Esophagus (tissue), 2 donors: ENCODE data around the gene WASL. TPM values are rescaled to one million over a fixed set of nuclear protein-coding genes. Genes with fewer than 3 reads are reported as not detected.
"Not testable (repeated sequence)": the region's sequence is repeated elsewhere in the genome, so short reads cannot be mapped to it uniquely, and the experiment has no call there.

Experiments used
- H3K27ac ChIP-seq, 2 donors: one replicate each; pipeline ENCODE4 v1.5.1; 2013; ENCODE audit warnings: low read depth in 2 of 2, mild to moderate bottlenecking in 2 of 2, inconsistent platforms in 1 of 2, low read length in 1 of 2, moderate library complexity in 1 of 2
- H3K27me3 ChIP-seq, 2 donors: one replicate each; pipeline ENCODE4 v1.6.1; 2013; ENCODE audit warnings: low read length in 2 of 2, control low read depth in 1 of 2, mild to moderate bottlenecking in 1 of 2; ENCODE audit not compliant: insufficient read depth in 2 of 2, control insufficient read depth in 1 of 2
- H3K36me3 ChIP-seq, 2 donors: one replicate each; pipeline ENCODE4 v1.6.1; 2013; ENCODE audit warnings: low read length in 1 of 2; ENCODE audit not compliant: control insufficient read depth in 2 of 2, insufficient read depth in 2 of 2
- H3K4me1 ChIP-seq, 2 donors: one replicate each; pipeline ENCODE4 v1.6.1; 2013; ENCODE audit warnings: low read length in 1 of 2; ENCODE audit not compliant: control insufficient read depth in 2 of 2, insufficient read depth in 2 of 2
- H3K4me3 ChIP-seq, 2 donors: one replicate each; pipeline ENCODE4 v1.5.1; 2013; ENCODE audit warnings: low read length in 2 of 2, mild to moderate bottlenecking in 2 of 2, low read depth in 1 of 2, moderate library complexity in 1 of 2
- H3K9me3 ChIP-seq, 2 donors: one replicate each; pipeline ENCODE4 v1.6.1; 2013; ENCODE audit warnings: mild to moderate bottlenecking in 2 of 2, low read depth in 1 of 2, low read length in 1 of 2, moderate library complexity in 1 of 2; ENCODE audit not compliant: control insufficient read depth in 2 of 2, insufficient read depth in 1 of 2
- WGBS, 2 donors: extraction: QIAGEN DNeasy Blood & Tissue Kit; methylation state at CpG; one replicate each; pipeline ENCODE4 v1.1.7; 2013; 5-methylcytosine and 5-hydroxymethylcytosine counted together
- polyA plus RNA-seq, 2 donors: library from polyadenylated mRNA; stranded (reverse); fragments of 200-250 nt; gene quantifications; one replicate each; pipeline ENCODE4 v1.2.3, GENCODE V29; 2013
- donor health status: healthy with polysubstance abuse.
- donor health status: Bipolar disorder and iron deficiency.

Gene WASL
- polyA plus RNA-seq, result 10 to 100 TPM; 13.7 to 20.7 TPM

GRCh38 chr7:123748734-123749536 is at the start of gene WASL:
TSS of gene WASL (minus strand) at chr7:123749003. CDS start at chr7:123748734, 269 bp downstream.
- Histone ChIP-seq H3K36me3 (no peaks in the 10 kb centered on the region), H3K27ac (peak within 1 kb of the TSS; percentile 99 to 100), H3K4me3 (peak within 1 kb of the TSS; percentile 89 to 95), H3K4me1 (no peaks in the 10 kb centered on the region), H3K9me3 (no peaks in the 10 kb centered on the region), H3K27me3 (no peaks in the 10 kb centered on the region)
- WGBS, 2 donors, result 0 to 1% methylated on average over 84 to 93 of the region's 93 CpGs

- Histone ChIP-seq H3K9me3 (no peaks in the 10 kb centered on the region), H3K27me3 (no peaks in the 10 kb centered on the region), H3K4me1 (no peaks in the 10 kb centered on the region), H3K27ac (no peak overlapping the region), H3K36me3 (no peaks in the 10 kb centered on the region), H3K4me3 (peak overlapping the region in 1 of 2 donors; percentile 31)
- WGBS, 2 donors, result 42 to 46% methylated on average over 2 of the region's 2 CpGs
Observed at GRCh38 chr7:123797673-123798531, 49.1 kb upstream of the WASL start.

GRCh38 chr7:123796568-123796967 is 47.8 kb upstream of the WASL start:
- Histone ChIP-seq H3K27ac (no peak overlapping the region), H3K4me3 (no peak overlapping the region), H3K36me3 (no peaks in the 10 kb centered on the region), H3K4me1 (no peaks in the 10 kb centered on the region), H3K27me3 (no peaks in the 10 kb centered on the region), H3K9me3 (peaks cover 0 to 2% of the 10 kb centered on the region in 2 donors)
- WGBS, 2 donors, result 82 to 86% methylated on average over 1 of the region's 1 CpG

GRCh38 chr7:123795917-123796316 is 47.1 kb upstream of the WASL start:
- H3K27me3 ChIP-seq, result no peaks in the 10 kb centered on the region
- no peaks in the 10 kb centered on the region for H3K36me3 ChIP-seq
- H3K9me3 ChIP-seq, result peaks cover 0 to 2% of the 10 kb centered on the region in 2 donors
- WGBS, 2 donors, result 57 to 83% methylated on average over 1 of the region's 1 CpG
- H3K4me1 ChIP-seq, result no peaks in the 10 kb centered on the region
- no peak overlapping the region for H3K4me3 ChIP-seq
- no peak overlapping the region for H3K27ac ChIP-seq

- H3K27me3 ChIP-seq, H3K9me3 ChIP-seq, H3K4me3 ChIP-seq, H3K27ac ChIP-seq, H3K36me3 ChIP-seq, H3K4me1 ChIP-seq: not testable (repeated sequence)
- 93 to 100% methylated on average over 1 of the region's 1 CpG for WGBS, 2 donors
Observed at GRCh38 chr7:123795116-123795515, 46.3 kb upstream of the WASL start.

- no peak overlapping the region for H3K4me3 ChIP-seq
- no peaks in the 10 kb centered on the region for H3K4me1 ChIP-seq
- no peaks in the 10 kb centered on the region for H3K36me3 ChIP-seq
- H3K9me3 ChIP-seq, result peaks cover 0 to 2% of the 10 kb centered on the region in 2 donors
- no peaks in the 10 kb centered on the region for H3K27me3 ChIP-seq
- no peak overlapping the region for H3K27ac ChIP-seq
- 30 to 38% methylated on average over 1 of the region's 1 CpG for WGBS, 2 donors
Observed at GRCh38 chr7:123792547-123792946, 43.7 kb upstream of the WASL start.

- Histone ChIP-seq H3K9me3 (peaks cover 0 to 2% of the 10 kb centered on the region in 2 donors), H3K36me3 (no peaks in the 10 kb centered on the region), H3K27ac (no peak overlapping the region), H3K4me3 (no peak overlapping the region), H3K27me3 (no peaks in the 10 kb centered on the region), H3K4me1 (no peaks in the 10 kb centered on the region)
- WGBS, 2 donors, result 83 to 88% methylated on average over 5 of the region's 5 CpGs
Observed at GRCh38 chr7:123791001-123791400, 42.2 kb upstream of the WASL start.

- H3K4me1 ChIP-seq, result no peaks in the 10 kb centered on the region
- 59 to 71% methylated on average over 3 of the region's 3 CpGs for WGBS, 2 donors
- peaks cover 0 to 2% of the 10 kb centered on the region in 2 donors for H3K9me3 ChIP-seq
- H3K27me3 ChIP-seq, result no peaks in the 10 kb centered on the region
- no peak overlapping the region for H3K27ac ChIP-seq
- no peak overlapping the region for H3K4me3 ChIP-seq
- H3K36me3 ChIP-seq, result no peaks in the 10 kb centered on the region
Observed at GRCh38 chr7:123789817-123790216, 41.0 kb upstream of the WASL start.

- Histone ChIP-seq H3K4me3 (no peak overlapping the region), H3K9me3 (peaks cover 0 to 2% of the 10 kb centered on the region in 2 donors), H3K27ac (no peak overlapping the region), H3K36me3 (no peaks in the 10 kb centered on the region), H3K27me3 (no peaks in the 10 kb centered on the region), H3K4me1 (no peaks in the 10 kb centered on the region)
- 88 to 91% methylated on average over 4 of the region's 4 CpGs for WGBS, 2 donors
Observed at GRCh38 chr7:123789206-123789784, 40.5 kb upstream of the WASL start.
